Umbilical cord (tissue), 2 donors: ENCODE measurements around the gene S100A5. TPM values are rescaled to one million over a fixed set of nuclear protein-coding genes. Genes with fewer than 3 reads are reported as not detected.
"Not testable (repeated sequence)": the region's sequence is repeated elsewhere in the genome, so short reads cannot be mapped to it uniquely, and the experiment has no call there.

Experiments
- DNase-seq: peaks from one replicate; pipeline ENCODE4 v3.0.0-alpha.2; 2015; ENCODE audit warnings: low spot score
- total RNA-seq: library from RNA; depleted of rRNA; stranded (reverse); fragments of >200 nt; gene quantifications from one replicate; pipeline ENCODE4 v1.2.3, GENCODE V29; 2014; ENCODE audit warnings: low replicate concordance; ENCODE audit not compliant: insufficient read depth

The S100A5 gene
- total RNA-seq, 1 donor from 2014 or later = not detected

DNA sequence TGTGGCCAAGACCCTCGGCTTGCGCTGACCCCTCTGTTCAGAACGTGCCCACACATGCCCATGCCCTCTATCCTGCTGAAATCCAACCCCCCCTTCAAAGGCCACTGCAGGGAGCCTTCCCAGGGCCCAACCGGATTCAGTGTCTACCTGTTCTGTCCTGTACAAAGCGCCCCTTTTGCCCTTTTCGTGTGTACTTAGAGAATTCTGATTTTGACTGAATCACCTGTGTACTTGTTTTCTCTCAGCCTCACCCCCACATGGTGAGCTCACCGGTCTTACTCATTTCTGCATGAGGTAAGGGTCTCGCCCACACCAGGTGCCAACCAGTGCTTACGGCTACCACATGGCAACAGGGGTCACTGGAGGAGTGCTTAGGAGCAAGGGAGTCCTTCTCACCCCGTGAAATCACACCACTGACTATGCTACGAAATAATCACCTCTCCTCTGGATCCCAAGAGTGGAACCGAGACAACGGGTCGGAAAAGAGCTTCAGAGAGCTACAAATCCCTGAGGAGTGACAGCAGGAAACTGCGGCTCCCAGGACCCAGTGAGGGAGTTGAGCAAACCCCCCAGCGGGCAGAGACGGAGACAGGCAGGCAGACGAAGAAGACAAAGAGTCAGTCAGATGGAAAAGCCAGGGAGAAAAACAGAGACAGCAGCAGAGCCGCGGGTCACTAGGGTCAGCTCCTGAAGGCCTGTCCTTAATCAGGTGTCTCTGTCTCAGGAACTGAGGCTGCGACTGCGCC lies 27.1 kb upstream of the S100A5 start:
- DNase-seq = no peak

DNA sequence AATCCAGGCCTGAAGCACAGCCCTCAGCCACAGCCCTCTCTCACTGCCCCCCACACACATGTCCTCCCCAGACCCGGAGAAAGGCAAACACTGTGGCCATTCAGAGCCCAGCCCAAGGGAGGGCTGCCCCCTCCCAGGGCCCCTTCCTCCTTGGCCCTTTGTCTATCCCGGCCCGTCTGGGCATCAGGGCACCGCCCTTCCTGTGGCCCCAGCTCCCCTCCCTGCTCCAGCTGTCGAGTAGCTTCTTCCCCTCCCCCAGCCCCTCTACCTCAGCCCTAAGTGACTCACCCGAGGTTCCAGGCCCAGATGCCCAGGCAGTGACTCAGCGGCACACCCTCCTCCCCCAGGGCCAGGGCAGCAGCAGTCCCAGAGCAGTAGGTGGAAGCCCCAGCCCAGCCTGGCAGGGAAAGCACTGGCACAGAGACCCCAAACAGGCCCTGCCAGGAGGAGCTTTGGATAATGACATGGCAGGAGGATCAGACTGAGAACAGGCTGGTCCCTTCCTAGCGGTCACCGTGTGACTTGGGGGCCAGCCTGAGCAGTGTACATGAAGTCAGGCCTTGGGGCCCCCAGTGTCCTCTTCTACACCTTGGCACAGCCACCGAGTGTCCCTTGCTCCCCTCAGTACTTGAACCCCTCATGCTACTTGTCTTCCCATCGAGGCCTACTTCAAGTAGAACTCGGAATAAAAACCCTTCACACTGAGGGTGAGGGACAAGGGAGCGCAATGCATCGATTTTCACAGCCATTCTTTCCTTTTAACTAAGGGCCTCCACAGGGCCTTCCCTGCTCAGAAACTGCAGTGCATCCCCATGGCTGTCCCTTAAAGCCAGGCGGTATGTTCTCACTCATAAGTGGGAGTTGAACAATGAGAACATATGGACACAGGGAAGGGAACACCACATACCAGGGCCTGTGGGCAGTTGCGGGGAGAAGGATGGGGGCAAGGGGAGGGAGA lies 26.0 kb upstream of the S100A5 start:
- peak; percentile 98 for DNase-seq

DNA sequence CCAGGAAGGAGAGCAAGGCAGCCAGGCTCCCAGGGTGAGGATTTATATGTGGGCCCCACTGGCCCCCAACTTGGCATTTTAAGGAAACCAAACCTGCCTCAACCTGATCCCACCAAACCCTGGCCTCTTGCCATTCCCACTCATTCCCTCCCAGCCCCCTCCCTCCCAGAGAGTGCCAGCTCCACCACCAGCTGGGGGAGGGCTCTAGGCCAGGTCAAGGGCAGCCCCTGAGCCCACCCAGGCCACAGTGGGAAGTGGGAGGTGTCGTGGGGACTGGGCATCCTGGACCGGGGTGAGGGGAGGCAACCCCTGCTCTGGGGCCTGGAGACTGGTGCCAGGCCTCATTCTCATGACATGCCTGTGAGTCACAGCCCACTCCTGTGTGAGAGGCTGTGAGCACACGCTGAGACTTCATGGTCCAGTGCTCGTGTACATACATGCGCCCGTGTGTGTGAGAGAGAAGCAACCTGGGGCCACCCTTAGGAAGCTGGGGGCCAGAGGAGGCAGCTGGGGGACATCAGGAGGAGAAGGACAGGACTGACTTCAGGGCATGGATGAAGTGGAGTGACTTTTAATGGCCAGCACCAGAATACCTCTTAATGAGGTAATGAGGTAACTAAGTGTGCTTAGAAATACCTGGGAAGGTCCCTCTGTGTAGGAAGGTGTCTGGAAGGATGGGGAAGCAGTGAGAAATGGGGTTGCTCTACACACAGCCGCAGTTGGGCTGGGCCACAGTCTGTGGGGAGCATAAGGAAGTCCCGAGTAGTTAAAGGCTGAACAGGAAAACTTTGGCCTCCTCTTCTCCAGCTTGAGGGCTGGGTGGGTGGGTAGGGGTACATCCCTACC lies 25.0 kb upstream of the S100A5 start, which contains the start of gene S100A2:
Gene S100A2 (minus strand): TSS at position 316 of the 846 bp plus-strand sequence. CDS start 1,967 bp downstream, outside the sequence.
- DNase-seq = peak; percentile 75

GRCh38 chr1:153563991-153564390 lies 23.3 kb upstream of the S100A5 start:
- no peak for DNase-seq

DNA sequence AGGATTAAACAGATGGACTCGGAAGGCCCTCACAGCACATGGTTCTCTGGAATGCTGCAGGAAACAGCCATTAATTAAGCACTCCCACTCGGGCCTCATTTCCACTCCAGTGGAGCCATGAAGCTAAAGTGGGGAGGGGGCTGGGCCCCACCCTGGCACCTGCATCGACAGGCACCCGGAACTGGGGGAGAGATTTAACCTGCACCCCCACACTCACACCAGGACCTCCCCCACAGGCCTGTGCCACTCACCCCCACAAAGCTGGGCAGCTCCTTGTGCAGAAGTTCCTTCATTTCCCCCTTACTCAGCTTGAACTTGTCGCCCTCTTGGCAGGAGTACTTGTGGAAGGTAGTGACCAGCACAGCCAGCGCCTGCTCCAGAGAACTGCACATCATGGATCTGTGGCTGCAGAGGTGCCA lies 22.8 kb upstream of the S100A5 start:
- DNase-seq = no peak

- not testable (repeated sequence) for DNase-seq
Observed at GRCh38 chr1:153562021-153562420, 21.3 kb upstream of the S100A5 start.

- DNase-seq = no peak
Observed at GRCh38 chr1:153561466-153561985, 20.8 kb upstream of the S100A5 start.

- no peak for DNase-seq
Observed at GRCh38 chr1:153560771-153561465, 20.2 kb upstream of the S100A5 start.

DNA sequence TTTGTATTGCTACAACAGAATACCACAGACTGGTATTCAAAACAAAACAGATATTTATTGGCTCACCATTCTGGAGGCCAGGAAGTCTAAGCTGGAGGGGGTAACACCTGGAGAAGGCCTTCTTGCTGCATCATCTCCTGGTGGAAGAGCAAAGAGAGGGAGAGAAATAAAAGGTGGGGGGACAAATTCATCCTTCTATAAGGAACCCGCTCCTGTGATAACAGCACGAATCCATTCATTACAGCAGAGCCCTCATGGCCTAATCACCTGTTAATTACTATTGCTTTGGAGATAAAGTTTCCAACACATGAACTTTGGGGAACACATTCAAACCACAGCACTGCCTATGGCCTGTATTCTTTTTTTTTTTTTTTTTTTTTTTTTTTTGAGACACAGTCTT lies 19.5 kb upstream of the S100A5 start:
- no peak for DNase-seq

DNA sequence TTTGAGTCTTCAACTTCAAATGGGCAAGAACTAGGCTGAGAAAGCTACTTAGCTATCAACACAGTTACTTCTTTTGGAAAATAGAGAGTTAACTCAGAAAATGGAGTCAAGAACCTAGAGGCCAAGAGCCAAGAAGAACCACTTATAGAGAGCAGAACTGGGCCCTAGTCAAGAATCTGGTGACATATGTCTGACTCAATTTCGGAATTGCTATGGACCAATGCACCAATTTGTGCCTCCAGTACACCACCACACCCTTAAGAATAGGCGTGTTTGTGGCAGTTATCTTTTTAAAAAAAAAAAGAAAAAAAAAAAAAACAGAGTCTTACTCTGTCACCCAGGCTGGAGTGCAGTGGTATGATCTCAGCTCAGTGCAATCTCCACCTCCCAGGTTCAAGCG lies 17.1 kb upstream of the S100A5 start:
- DNase-seq = no peak

DNA sequence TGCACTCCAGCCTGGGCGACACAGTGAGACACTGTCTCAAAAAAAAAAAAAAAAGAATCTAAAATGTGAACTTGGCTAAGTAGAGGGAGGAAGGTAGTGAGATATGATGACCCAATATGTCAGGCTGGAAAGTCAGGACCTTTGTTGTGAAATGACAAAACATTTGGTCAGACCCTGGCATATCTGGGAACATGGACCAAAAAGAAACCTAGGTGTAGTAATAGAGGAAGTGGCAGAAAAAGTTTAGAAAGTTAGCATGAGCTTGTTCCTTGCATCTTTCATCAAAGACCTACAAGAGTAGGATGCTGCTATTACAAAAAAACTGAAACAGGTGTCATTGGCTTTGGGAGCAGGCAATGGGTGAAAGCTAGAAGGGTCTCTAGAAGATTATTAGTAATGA lies 15.6 kb upstream of the S100A5 start:
- no peak for DNase-seq

DNA sequence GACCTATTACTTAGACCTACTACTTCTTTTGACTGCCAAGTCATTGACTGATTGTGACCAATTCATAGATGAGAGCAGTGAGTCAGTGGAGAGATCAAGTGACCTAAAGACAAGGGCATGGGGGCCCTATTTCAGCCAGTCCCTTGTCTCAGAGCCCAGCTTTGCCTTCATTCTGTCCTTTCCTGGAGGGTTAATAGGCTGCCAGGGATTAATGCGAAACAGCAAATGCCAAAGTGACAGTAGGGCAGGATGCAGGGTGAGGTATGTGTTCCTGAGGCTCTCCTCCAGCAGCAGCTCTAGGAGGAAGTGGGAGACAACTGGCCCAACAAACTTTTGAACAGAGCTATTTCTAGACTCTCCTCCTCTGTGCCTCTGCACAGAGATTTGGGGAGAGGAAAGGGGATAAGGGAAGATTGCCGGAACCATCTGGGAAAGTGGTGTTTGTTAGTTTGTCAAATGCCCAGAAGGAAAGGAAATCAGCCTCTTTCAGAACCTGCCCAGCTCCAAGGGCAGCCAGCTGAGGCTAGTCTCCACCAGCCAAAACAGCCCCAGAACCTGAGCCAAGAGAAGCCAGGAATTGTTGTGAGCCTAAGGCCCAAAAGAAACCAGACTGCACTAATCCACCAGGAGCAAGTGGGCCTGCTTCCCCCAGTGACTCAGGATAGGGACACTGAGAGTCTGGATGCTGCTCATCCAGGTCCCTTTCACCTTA lies 13.3 kb upstream of the S100A5 start:
- DNase-seq = no peak

DNA sequence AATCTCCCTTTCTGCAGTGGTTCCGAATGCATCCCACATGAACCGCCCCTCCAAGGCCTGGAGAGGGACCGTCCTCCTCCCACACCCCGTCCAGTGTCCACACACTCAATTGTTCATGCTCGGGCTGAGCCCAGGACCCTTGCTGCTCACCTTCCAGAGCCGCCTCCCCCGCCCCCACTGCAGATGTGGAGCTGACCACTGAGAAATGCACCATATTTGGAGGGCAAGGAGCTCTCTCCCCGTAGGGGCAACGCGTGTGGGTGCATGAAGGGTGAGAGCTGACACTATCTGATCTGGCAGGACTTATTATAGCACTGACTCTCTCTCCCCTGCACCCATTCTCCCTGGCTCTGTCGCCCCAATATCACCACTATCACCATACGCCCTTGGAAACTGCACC lies 12.4 kb upstream of the S100A5 start:
- no peak for DNase-seq

DNA sequence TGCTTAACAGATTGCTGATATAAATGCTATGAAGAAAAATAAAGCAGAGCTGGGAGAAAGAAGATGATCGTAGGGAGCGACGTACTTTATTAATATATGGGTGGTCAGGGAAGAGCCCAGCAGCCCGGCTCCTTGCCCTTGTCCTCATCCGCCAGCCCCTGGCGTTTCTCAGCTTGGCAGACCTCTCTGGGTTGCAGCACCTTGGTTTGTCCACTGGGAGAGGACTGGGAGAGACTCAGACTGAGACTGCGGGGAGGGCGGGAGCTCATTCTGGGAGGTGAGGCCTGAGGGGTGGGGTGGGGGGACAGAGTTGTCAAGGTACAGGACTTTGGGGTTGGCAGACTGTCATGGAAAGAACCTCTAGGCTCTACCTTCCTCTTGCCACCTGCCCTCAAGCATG lies 11.6 kb upstream of the S100A5 start:
- no peak for DNase-seq

DNA sequence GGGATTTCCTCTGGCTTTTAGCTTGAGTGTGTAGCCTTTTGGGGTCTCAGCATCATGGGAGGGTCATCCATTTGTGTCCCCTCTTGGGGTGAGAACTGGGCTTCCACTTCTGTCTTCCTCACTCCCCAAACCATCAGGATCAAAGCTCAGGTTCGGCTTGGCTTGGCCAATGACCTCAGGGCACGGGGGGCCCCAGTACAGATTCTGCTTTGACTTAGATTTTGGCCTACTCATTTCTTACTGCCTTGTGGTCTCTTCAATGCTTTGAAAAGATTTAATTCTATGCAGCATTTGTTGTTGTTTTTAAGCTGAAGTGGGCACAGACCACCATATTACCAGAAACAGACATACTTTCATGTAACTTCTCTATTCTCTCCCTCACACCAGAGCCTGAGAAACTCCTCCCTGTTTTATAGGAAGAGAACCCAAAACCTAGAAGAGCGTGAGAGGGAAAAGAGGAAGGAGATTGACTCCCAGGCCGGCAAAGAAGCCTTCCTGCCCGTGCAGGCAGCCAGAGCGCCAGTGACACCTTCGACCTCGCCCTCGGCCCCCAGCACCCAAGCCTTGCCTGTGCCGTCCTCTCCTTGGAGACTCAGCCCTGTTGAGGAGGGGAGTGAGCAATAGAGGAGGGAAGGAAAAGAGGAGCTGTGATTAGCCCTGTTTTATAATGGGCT lies 10.2 kb upstream of the S100A5 start:
- no peak for DNase-seq

- no peak for DNase-seq
Observed at GRCh38 chr1:153550398-153550758, 9.6 kb upstream of the S100A5 start.

DNA sequence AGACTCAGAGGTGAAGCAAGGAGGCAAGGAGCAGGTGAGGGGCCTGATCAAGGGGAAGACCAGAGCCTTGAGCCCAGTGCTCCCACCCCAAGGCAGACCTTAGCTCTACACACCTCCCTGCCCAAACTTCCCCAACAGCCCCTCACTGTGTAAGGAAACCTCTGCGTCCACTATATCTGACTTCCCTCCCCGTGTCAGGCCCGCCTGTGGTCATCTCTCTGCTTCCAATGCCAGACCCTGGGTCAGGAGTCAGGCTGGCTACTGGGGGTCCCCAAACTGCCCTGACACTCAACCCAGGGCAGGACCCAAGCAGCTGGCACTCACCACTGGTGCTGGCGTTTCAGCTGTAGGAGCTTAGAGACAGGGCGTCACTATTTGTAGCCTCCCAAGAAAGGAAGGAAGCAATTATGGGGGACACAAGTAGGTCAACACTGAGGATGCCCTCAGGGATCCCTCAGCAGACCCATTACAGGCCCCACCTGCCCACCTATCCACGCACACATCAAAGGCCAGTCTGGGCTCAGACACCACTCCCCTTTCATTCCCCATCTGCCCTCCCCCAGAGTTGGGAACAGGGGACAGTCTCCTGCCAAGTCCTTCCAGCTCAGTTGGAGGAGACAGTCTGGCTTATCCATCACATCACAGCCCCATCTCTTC lies 9.1 kb upstream of the S100A5 start:
- no peak for DNase-seq

GRCh38 chr1:153548722-153549688 lies 8.3 kb upstream of the S100A5 start, which contains the start of gene S100A3:
Gene S100A3, minus strand, starts transcription at chr1:153549258. Its CDS starts 773 bp downstream, at chr1:153548485.
- no peak for DNase-seq
